HAP-1 (cell line): Measurements from ENCODE around the gene ISG15.
A peak's percentile ranks its signal among the peaks of the same experiment; 100 is the strongest.
"Not testable (repeated sequence)": the region's sequence is repeated elsewhere in the genome, so short reads cannot be mapped to it uniquely, and the experiment has no call there.

ENCODE experiments used
- DNase-seq, 2 experiments: peaks; one replicate each; pipeline ENCODE4 v3.0.0-alpha.2; 2016 to 2020; ENCODE audit warnings: low spot score in 2 of 2
- H3K27me3 ChIP-seq: fragments of 250-450 bp; sonication (Bioruptor Pico); 2 replicates; pipeline ENCODE4 v1.5.1; 2020; ENCODE audit warnings: low read depth, mild to moderate bottlenecking, moderate library complexity
- H3K36me3 ChIP-seq: fragments of 250-450 bp; sonication (Bioruptor Pico); replicated peaks from 2 replicates; pipeline ENCODE4 v1.5.1; 2020; ENCODE audit warnings: mild to moderate bottlenecking
- H3K4me1 ChIP-seq: fragments of 250-450 bp; sonication (Bioruptor Pico); 2 replicates; pipeline ENCODE4 v1.5.1; 2020; ENCODE audit warnings: mild to moderate bottlenecking
- H3K4me3 ChIP-seq: fragments of 250-450 bp; sonication (Bioruptor Pico); 2 replicates; pipeline ENCODE4 v1.5.1; 2020; ENCODE audit warnings: mild to moderate bottlenecking, moderate library complexity
- H3K9me3 ChIP-seq: fragments of 250-450 bp; sonication (Bioruptor Pico); 2 replicates; pipeline ENCODE4 v1.5.1; 2020; ENCODE audit warnings: mild to moderate bottlenecking, moderate library complexity
- in situ Hi-C: fragments of 300-500 bp; cut with MboI; formaldehyde crosslinking; loops from 3 replicates; pipeline ENCODE4 v1.14.3; 2020; ENCODE audit warnings: low sequenced_read_pairs, inconsistent platforms, mixed read lengths

Gene ISG15

GRCh38 chr1:1051127-1051810 lies 38.0 kb downstream of the ISG15 start:
- in situ Hi-C loops = loop anchor here (5.0 kb wide), 1 partner anchor 51 kb away; no protein-coding TSS in a partner anchor
- Histone ChIP-seq H3K36me3 (peaks cover 52% of the 10 kb centered on the region), H3K4me1 (no peaks in the 10 kb centered on the region), H3K27me3 (no peaks in the 10 kb centered on the region), H3K9me3 (no peaks in the 10 kb centered on the region), H3K4me3 (no peak overlapping the region)
- no peak for DNase-seq

GRCh38 chr1:1052003-1052840 lies 38.9 kb downstream of the ISG15 start:
- no peaks in the 10 kb centered on the region for H3K9me3 ChIP-seq
- no peaks in the 10 kb centered on the region for H3K4me1 ChIP-seq
- in situ Hi-C loops = loop anchor here (5.0 kb wide), 1 partner anchor 50 kb away; no protein-coding TSS in a partner anchor

GRCh38 chr1:1053022-1053421 lies 39.7 kb downstream of the ISG15 start:
- H3K4me3 ChIP-seq = no peak overlapping the region
- H3K27me3 ChIP-seq = no peaks in the 10 kb centered on the region
- DNase-seq = no peak
- no peaks in the 10 kb centered on the region for H3K4me1 ChIP-seq
- in situ Hi-C loops = loop anchor here (5.0 kb wide), 1 partner anchor 49 kb away; no protein-coding TSS in a partner anchor
- peaks cover 39% of the 10 kb centered on the region for H3K36me3 ChIP-seq
- H3K9me3 ChIP-seq = no peaks in the 10 kb centered on the region

More at GRCh38 chr1:1052003-1052840, 38.9 kb downstream of the ISG15 start:
- Histone ChIP-seq H3K36me3 (peaks cover 44% of the 10 kb centered on the region), H3K4me3 (no peak overlapping the region), H3K27me3 (no peaks in the 10 kb centered on the region)
- no peak for DNase-seq

GRCh38 chr1:1053682-1054081 lies 40.4 kb downstream of the ISG15 start:
- no peaks in the 10 kb centered on the region for H3K27me3 ChIP-seq
- peaks cover 39% of the 10 kb centered on the region for H3K36me3 ChIP-seq
- no peak for DNase-seq
- no peaks in the 10 kb centered on the region for H3K9me3 ChIP-seq
- peaks cover under 1% of the 10 kb centered on the region; the same call in 1 of the 2 replicates for H3K4me1 ChIP-seq
- in situ Hi-C loops = loop anchor here (5.0 kb wide), 1 partner anchor 49 kb away; no protein-coding TSS in a partner anchor
- H3K4me3 ChIP-seq = no peak overlapping the region

- Histone ChIP-seq H3K4me3 (no peak overlapping the region), H3K4me1 (peaks cover 4% of the 10 kb centered on the region), H3K36me3 (peaks cover 39% of the 10 kb centered on the region), H3K9me3 (no peaks in the 10 kb centered on the region), H3K27me3 (no peaks in the 10 kb centered on the region)
- no peak for DNase-seq
- in situ Hi-C loops = loop anchor here (5.0 kb wide), 1 partner anchor 48 kb away; no protein-coding TSS in a partner anchor
Measured at GRCh38 chr1:1054099-1054700, 40.9 kb downstream of the ISG15 start.

GRCh38 chr1:1054971-1055370 lies 41.7 kb downstream of the ISG15 start:
- H3K4me1 ChIP-seq = peaks cover 7% of the 10 kb centered on the region
- in situ Hi-C loops = loop anchor here (5.0 kb wide), 1 partner anchor 47 kb away; no protein-coding TSS in a partner anchor
- H3K27me3 ChIP-seq = no peaks in the 10 kb centered on the region
- no peak for DNase-seq
- no peak overlapping the region for H3K4me3 ChIP-seq
- peaks cover 39% of the 10 kb centered on the region for H3K36me3 ChIP-seq
- no peaks in the 10 kb centered on the region for H3K9me3 ChIP-seq

GRCh38 chr1:1055841-1056736 lies 42.8 kb downstream of the ISG15 start:
- Histone ChIP-seq H3K36me3 (peaks cover 34% of the 10 kb centered on the region), H3K4me3 (no peak overlapping the region), H3K27me3 (no peaks in the 10 kb centered on the region), H3K9me3 (no peaks in the 10 kb centered on the region), H3K4me1 (peaks cover 10% of the 10 kb centered on the region)
- DNase-seq = no peak
- in situ Hi-C loops = no loop called here

GRCh38 chr1:1057769-1058087 lies 44.4 kb downstream of the ISG15 start:
- peaks cover 10% of the 10 kb centered on the region for H3K4me1 ChIP-seq
- peaks cover 21% of the 10 kb centered on the region for H3K36me3 ChIP-seq
- DNase-seq, H3K4me3 ChIP-seq, H3K27me3 ChIP-seq, in situ Hi-C loops, H3K9me3 ChIP-seq: not testable (repeated sequence)

GRCh38 chr1:1058088-1058905 lies 45.0 kb downstream of the ISG15 start:
- no peaks in the 10 kb centered on the region for H3K27me3 ChIP-seq
- in situ Hi-C loops = no loop called here
- peaks cover 10% of the 10 kb centered on the region for H3K4me1 ChIP-seq
- H3K4me3 ChIP-seq = peak overlapping the region; percentile 47
- peaks cover 16% of the 10 kb centered on the region for H3K36me3 ChIP-seq
- no peaks in the 10 kb centered on the region for H3K9me3 ChIP-seq
- no peak for DNase-seq

GRCh38 chr1:1058921-1059493 lies 45.7 kb downstream of the ISG15 start:
- Histone ChIP-seq H3K36me3 (peaks cover 13% of the 10 kb centered on the region), H3K4me3 (peak overlapping the region; percentile 47), H3K4me1 (peaks cover 10% of the 10 kb centered on the region), H3K27me3 (no peaks in the 10 kb centered on the region), H3K9me3 (no peaks in the 10 kb centered on the region)
- in situ Hi-C loops = no loop called here
- DNase-seq = peak; percentile 30 to 72

- Histone ChIP-seq H3K9me3 (no peaks in the 10 kb centered on the region), H3K36me3 (peaks cover 6% of the 10 kb centered on the region), H3K27me3 (no peaks in the 10 kb centered on the region), H3K4me3 (peak overlapping the region; percentile 47), H3K4me1 (peaks cover 10% of the 10 kb centered on the region)
- in situ Hi-C loops = no loop called here
- peak; percentile 74 to 94 for DNase-seq
Measured at GRCh38 chr1:1059494-1060280, 46.4 kb downstream of the ISG15 start.
